22Rv1 (cell line): Measurements from ENCODE around the gene ARHGAP42.

Source experiments
- CTCF ChIP-seq: fragments of 450-650 bp; IDR thresholded peaks from 2 replicates; pipeline ENCODE4 v1.5.1; 2017; ENCODE audit warnings: mild to moderate bottlenecking
- ZFX ChIP-seq: fragments of 450-650 bp; IDR thresholded peaks from 2 replicates; pipeline ENCODE4 v1.6.1; 2017; ENCODE audit warnings: antibody characterized with exemption, borderline replicate concordance

- no peak for TF ChIP-seq CTCF
- TF ChIP-seq ZFX, result no peak
These were observed 285.0 kb downstream of the ARHGAP42 start for GRCh38 chr11:100972046-100972445.
